IPS-18a (cell line): ENCODE measurements around the gene WDR35.

Source experiments
- H3K27ac ChIP-seq: one replicate; pipeline ENCODE4 v1.5.1; 2013; ENCODE audit warnings: low read length
- H3K27me3 ChIP-seq: one replicate; pipeline ENCODE4 v1.6.1; 2013; ENCODE audit warnings: mild to moderate bottlenecking, low read length; ENCODE audit not compliant: control insufficient read depth, insufficient read depth
- H3K36me3 ChIP-seq: one replicate; pipeline ENCODE4 v1.6.1; 2013; ENCODE audit warnings: low read depth, low read length; ENCODE audit not compliant: control insufficient read depth
- H3K4me1 ChIP-seq: one replicate; pipeline ENCODE4 v1.6.1; 2013; ENCODE audit warnings: low read depth, low read length; ENCODE audit not compliant: control insufficient read depth
- H3K4me3 ChIP-seq: one replicate; pipeline ENCODE4 v1.5.1; 2013; ENCODE audit warnings: low read length
- H3K9ac ChIP-seq: one replicate; pipeline ENCODE4 v1.6.1; 2013; ENCODE audit warnings: mild to moderate bottlenecking, low read length, moderate library complexity
- H3K9me3 ChIP-seq: one replicate; pipeline ENCODE4 v1.6.1; 2013; ENCODE audit warnings: low read depth, low read length; ENCODE audit not compliant: control insufficient read depth

The WDR35 gene

GRCh38 chr2:19874726-19875125 lies 115.2 kb downstream of the WDR35 start:
- H3K36me3 ChIP-seq, result no peaks in the 10 kb centered on the region
- H3K4me3 ChIP-seq, result no peak overlapping the region
- H3K9ac ChIP-seq, result no peak overlapping the region
- no peaks in the 10 kb centered on the region for H3K4me1 ChIP-seq
- no peaks in the 10 kb centered on the region for H3K9me3 ChIP-seq
- peaks cover 11% of the 10 kb centered on the region for H3K27me3 ChIP-seq
- no peak overlapping the region for H3K27ac ChIP-seq

GRCh38 chr2:19873014-19873413 lies 116.9 kb downstream of the WDR35 start:
- Histone ChIP-seq H3K36me3 (no peaks in the 10 kb centered on the region), H3K9ac (no peak overlapping the region), H3K27ac (no peak overlapping the region), H3K4me1 (no peaks in the 10 kb centered on the region), H3K9me3 (no peaks in the 10 kb centered on the region), H3K27me3 (peaks cover 27% of the 10 kb centered on the region), H3K4me3 (no peak overlapping the region)

- Histone ChIP-seq H3K36me3 (no peaks in the 10 kb centered on the region), H3K9ac (no peak overlapping the region), H3K4me3 (no peak overlapping the region), H3K27me3 (peaks cover 34% of the 10 kb centered on the region), H3K4me1 (no peaks in the 10 kb centered on the region), H3K27ac (no peak overlapping the region), H3K9me3 (no peaks in the 10 kb centered on the region)
Observed at GRCh38 chr2:19872302-19872701, 117.6 kb downstream of the WDR35 start.

GRCh38 chr2:19871836-19872235 lies 118.1 kb downstream of the WDR35 start:
- no peak overlapping the region for H3K27ac ChIP-seq
- H3K4me1 ChIP-seq, result no peaks in the 10 kb centered on the region
- no peaks in the 10 kb centered on the region for H3K9me3 ChIP-seq
- no peak overlapping the region for H3K9ac ChIP-seq
- peaks cover 39% of the 10 kb centered on the region for H3K27me3 ChIP-seq
- H3K36me3 ChIP-seq, result no peaks in the 10 kb centered on the region
- no peak overlapping the region for H3K4me3 ChIP-seq

GRCh38 chr2:19870792-19871191 lies 119.1 kb downstream of the WDR35 start:
- no peaks in the 10 kb centered on the region for H3K9me3 ChIP-seq
- no peak overlapping the region for H3K27ac ChIP-seq
- H3K4me1 ChIP-seq, result no peaks in the 10 kb centered on the region
- no peaks in the 10 kb centered on the region for H3K36me3 ChIP-seq
- no peak overlapping the region for H3K9ac ChIP-seq
- H3K4me3 ChIP-seq, result no peak overlapping the region
- peaks cover 41% of the 10 kb centered on the region for H3K27me3 ChIP-seq

- Histone ChIP-seq H3K9me3 (no peaks in the 10 kb centered on the region), H3K27ac (no peak overlapping the region), H3K4me1 (no peaks in the 10 kb centered on the region), H3K4me3 (peak overlapping the region; percentile 63), H3K36me3 (no peaks in the 10 kb centered on the region), H3K9ac (peak overlapping the region; percentile 38), H3K27me3 (peaks cover 41% of the 10 kb centered on the region)
Observed at GRCh38 chr2:19868701-19869580, 121.0 kb downstream of the WDR35 start.

- Histone ChIP-seq H3K9me3 (no peaks in the 10 kb centered on the region), H3K27ac (no peak overlapping the region), H3K9ac (no peak overlapping the region), H3K36me3 (no peaks in the 10 kb centered on the region), H3K27me3 (peaks cover 41% of the 10 kb centered on the region), H3K4me1 (no peaks in the 10 kb centered on the region), H3K4me3 (peak overlapping the region; percentile 63)
Observed at GRCh38 chr2:19868224-19868623, 121.7 kb downstream of the WDR35 start.

- Histone ChIP-seq H3K4me1 (no peaks in the 10 kb centered on the region), H3K4me3 (no peak overlapping the region), H3K36me3 (no peaks in the 10 kb centered on the region), H3K27ac (no peak overlapping the region), H3K27me3 (peaks cover 41% of the 10 kb centered on the region), H3K9me3 (no peaks in the 10 kb centered on the region), H3K9ac (no peak overlapping the region)
Observed at GRCh38 chr2:19866771-19867170, 123.1 kb downstream of the WDR35 start.

GRCh38 chr2:19865151-19865550 lies 124.8 kb downstream of the WDR35 start:
- Histone ChIP-seq H3K27ac (no peak overlapping the region), H3K4me1 (no peaks in the 10 kb centered on the region), H3K36me3 (no peaks in the 10 kb centered on the region), H3K9ac (no peak overlapping the region), H3K27me3 (peaks cover 34% of the 10 kb centered on the region), H3K9me3 (no peaks in the 10 kb centered on the region), H3K4me3 (no peak overlapping the region)

- peaks cover 26% of the 10 kb centered on the region for H3K27me3 ChIP-seq
- no peak overlapping the region for H3K4me3 ChIP-seq
- H3K9ac ChIP-seq, result no peak overlapping the region
- no peaks in the 10 kb centered on the region for H3K4me1 ChIP-seq
- H3K27ac ChIP-seq, result no peak overlapping the region
- no peaks in the 10 kb centered on the region for H3K36me3 ChIP-seq
- no peaks in the 10 kb centered on the region for H3K9me3 ChIP-seq
Observed at GRCh38 chr2:19864381-19864780, 125.5 kb downstream of the WDR35 start.

GRCh38 chr2:19863303-19864041 lies 126.4 kb downstream of the WDR35 start:
- Histone ChIP-seq H3K4me1 (no peaks in the 10 kb centered on the region), H3K27ac (no peak overlapping the region), H3K36me3 (no peaks in the 10 kb centered on the region), H3K4me3 (peak overlapping the region; percentile 63), H3K9me3 (no peaks in the 10 kb centered on the region), H3K9ac (peak overlapping the region; percentile 25), H3K27me3 (peaks cover 18% of the 10 kb centered on the region)
